ENCODE results near the gene GPC2. TPM values are rescaled to one million over a fixed set of nuclear protein-coding genes. Genes with fewer than 3 reads are reported as not detected.

GPC2 gene
- polyA plus RNA-seq, 1 donor (not counting 4 experiments of a cell fraction or from before 2014, with no cell fraction given): 0.55 TPM

DNA sequence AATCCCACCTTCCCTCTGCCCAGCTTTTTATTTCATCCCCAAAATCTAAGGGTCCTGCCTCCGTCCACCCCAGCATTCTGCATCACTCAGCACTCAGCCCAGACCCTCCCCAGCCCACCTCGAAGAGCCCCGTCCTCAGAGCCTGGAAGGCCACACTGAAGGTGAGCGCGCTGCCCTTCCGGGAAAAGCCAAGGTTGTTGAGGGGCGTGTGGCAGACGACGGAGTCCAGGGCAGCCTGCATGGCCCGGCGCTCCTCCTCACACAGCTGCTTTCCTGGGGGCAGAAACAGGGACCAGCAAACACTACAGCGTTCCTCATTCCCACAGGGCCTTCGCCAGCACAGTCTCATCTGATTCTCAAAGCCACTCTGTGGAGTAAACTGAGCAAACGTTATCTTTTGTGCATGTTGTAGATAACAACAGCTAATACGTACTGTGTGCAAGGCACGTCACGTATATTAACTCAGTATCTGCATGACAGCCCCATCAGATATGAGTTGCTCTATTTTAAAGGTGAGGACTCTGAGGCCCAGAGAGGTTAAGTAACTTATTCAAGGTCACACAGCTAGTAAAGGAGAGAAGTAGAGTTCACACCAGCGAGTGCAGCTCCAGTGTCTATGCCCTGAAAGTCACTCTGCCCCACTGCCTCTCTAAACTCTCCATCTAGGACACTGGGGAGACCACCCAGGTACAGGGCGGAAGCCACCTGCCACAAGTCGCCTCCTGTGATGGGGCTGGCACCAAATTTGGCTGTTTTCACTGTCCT, 21.4 kb downstream of the GPC2 start:
- FAIRE-seq (no peak), DNase-seq (ENCODE audit: low read depth, low spot score) (no peak)
- Histone ChIP-seq H4K20me1 (ENCODE audit: control insufficient read depth, extremely low read depth, insufficient read depth, low read length) (peaks cover 7% of the 10 kb centered on the region), H3K27ac (ENCODE audit: control insufficient read depth, insufficient read depth, low read length) (no peak overlapping the region), H3K79me2 (ENCODE audit: control insufficient read depth, insufficient read depth, low read length) (peaks cover 5% of the 10 kb centered on the region), H3K9me1 (ENCODE audit: control insufficient read depth, extremely low read depth, insufficient read depth, low read length) (no peaks in the 10 kb centered on the region), H2AFZ (ENCODE audit: control insufficient read depth, low read length) (no peak overlapping the region), H3K36me3 (ENCODE audit: control insufficient read depth in 2 of 2, extremely low read depth in 1 of 2, insufficient read depth in 2 of 2, low read length in 2 of 2) (peaks cover 16 to 28% of the 10 kb centered on the region in 2 experiments), H3K9ac (ENCODE audit: control insufficient read depth, extremely low read depth, insufficient read depth, low read length) (no peak overlapping the region), H3K9me3 (ENCODE audit: control insufficient read depth, low read depth, low read length) (no peaks in the 10 kb centered on the region), H3K4me3 (ENCODE audit: control insufficient read depth in 2 of 3, extremely low read depth in 1 of 3, insufficient read depth in 2 of 3, low read depth in 1 of 3, low read length in 3 of 3) (no peak overlapping the region), H3K27me3 (ENCODE audit: control insufficient read depth, extremely low read depth, insufficient read depth, low read length) (no peaks in the 10 kb centered on the region), H3K4me1 (ENCODE audit: control insufficient read depth, extremely low read depth, insufficient read depth, low read length) (peaks cover 19% of the 10 kb centered on the region), H3K4me2 (ENCODE audit: control insufficient read depth, extremely low read depth, insufficient read depth, low read depth, low read length) (no peak overlapping the region)
- dilution Hi-C loops (cut with MboI; ENCODE audit: extremely low pct_ligation_motif_present, low sequenced_read_pairs): no loop called here
- TF ChIP-seq, protein P1, sequence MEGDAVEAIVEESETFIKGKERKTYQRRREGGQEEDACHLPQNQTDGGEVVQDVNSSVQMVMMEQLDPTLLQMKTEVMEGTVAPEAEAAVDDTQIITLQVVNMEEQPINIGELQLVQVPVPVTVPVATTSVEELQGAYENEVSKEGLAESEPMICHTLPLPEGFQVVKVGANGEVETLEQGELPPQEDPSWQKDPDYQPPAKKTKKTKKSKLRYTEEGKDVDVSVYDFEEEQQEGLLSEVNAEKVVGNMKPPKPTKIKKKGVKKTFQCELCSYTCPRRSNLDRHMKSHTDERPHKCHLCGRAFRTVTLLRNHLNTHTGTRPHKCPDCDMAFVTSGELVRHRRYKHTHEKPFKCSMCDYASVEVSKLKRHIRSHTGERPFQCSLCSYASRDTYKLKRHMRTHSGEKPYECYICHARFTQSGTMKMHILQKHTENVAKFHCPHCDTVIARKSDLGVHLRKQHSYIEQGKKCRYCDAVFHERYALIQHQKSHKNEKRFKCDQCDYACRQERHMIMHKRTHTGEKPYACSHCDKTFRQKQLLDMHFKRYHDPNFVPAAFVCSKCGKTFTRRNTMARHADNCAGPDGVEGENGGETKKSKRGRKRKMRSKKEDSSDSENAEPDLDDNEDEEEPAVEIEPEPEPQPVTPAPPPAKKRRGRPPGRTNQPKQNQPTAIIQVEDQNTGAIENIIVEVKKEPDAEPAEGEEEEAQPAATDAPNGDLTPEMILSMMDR (optimal IDR thresholded peaks at IDR 0.05 in 1 of 3, IDR thresholded peaks at IDR 0.05 in 1 of 3, conservative IDR thresholded peaks at IDR 0.05 in 1 of 3; ENCODE audit: extremely low read depth in 1 of 3, insufficient read depth in 2 of 3, low read length in 3 of 3): no peak
- no peak for TF ChIP-seq EZH2 (IDR thresholded peaks at IDR 0.05; ENCODE audit: low read length)

DNA sequence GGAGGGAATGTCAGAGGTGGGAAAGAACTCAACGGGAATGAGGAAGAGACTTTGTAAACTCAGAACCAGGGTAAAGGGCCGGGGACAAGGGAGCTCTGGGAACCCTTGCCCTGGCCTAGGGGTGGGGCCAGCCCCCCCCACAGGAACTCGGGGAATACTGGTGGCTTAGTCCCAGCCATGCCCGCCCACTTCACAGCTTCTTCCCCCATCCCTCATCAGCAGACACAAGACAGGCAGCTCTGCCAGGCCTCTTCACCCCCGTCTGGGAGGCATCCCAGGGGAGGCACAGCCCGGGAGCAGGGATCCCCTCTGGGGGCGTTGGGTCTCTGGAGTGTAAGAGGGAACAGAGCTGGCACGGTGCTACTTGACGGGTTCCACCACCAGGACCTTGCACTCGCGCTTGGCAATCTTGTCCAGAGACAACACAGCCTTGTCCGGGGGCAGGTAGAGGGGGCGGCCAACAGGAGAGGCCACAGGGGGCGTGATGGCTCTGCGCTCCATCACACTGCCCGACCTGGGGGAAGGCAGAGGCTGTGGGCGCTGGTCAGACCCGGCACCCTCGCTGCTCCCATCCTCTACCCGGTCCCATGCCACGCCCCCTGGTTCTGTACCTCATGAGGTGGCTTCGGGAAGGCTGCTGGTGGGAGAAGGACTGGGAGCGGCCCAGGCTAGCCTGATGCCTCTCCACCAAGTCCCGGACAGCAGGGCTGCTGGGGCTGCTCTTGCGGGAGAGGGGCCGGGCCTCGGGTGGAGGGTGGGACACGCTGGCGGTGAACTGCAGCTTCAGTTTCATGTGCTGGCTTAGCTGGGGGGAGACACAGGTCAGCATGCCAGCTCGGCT, 22.3 kb downstream of the GPC2 start:
- dilution Hi-C loops (cut with MboI; ENCODE audit: extremely low pct_ligation_motif_present, low sequenced_read_pairs): no loop called here
- Histone ChIP-seq H3K9ac (ENCODE audit: control insufficient read depth, extremely low read depth, insufficient read depth, low read length) (no peak overlapping the region), H4K20me1 (ENCODE audit: control insufficient read depth, extremely low read depth, insufficient read depth, low read length) (peaks cover 7% of the 10 kb centered on the region)

More for the DNA sequence above, 22.3 kb downstream of the GPC2 start:
- no peak for FAIRE-seq
- peaks cover 26% of the 10 kb centered on the region for H3K4me1 ChIP-seq (ENCODE audit: control insufficient read depth, extremely low read depth, insufficient read depth, low read length)
- H3K27me3 ChIP-seq (ENCODE audit: control insufficient read depth, extremely low read depth, insufficient read depth, low read length): no peaks in the 10 kb centered on the region
- no peak overlapping the region for H3K4me2 ChIP-seq (ENCODE audit: control insufficient read depth, extremely low read depth, insufficient read depth, low read depth, low read length)
- H3K9me1 ChIP-seq (ENCODE audit: control insufficient read depth, extremely low read depth, insufficient read depth, low read length): no peaks in the 10 kb centered on the region
- no peaks in the 10 kb centered on the region for H3K9me3 ChIP-seq (ENCODE audit: control insufficient read depth, low read depth, low read length)
- H3K36me3 ChIP-seq (ENCODE audit: control insufficient read depth in 2 of 2, extremely low read depth in 1 of 2, insufficient read depth in 2 of 2, low read length in 2 of 2): peaks cover 16 to 28% of the 10 kb centered on the region in 2 experiments
- no peak overlapping the region for H2AFZ ChIP-seq (ENCODE audit: control insufficient read depth, low read length)
- H3K79me2 ChIP-seq (ENCODE audit: control insufficient read depth, insufficient read depth, low read length): peaks cover 11% of the 10 kb centered on the region
- no peak overlapping the region for H3K27ac ChIP-seq (ENCODE audit: control insufficient read depth, insufficient read depth, low read length)
- TF ChIP-seq, protein P1 (optimal IDR thresholded peaks at IDR 0.05 in 1 of 3, IDR thresholded peaks at IDR 0.05 in 1 of 3, conservative IDR thresholded peaks at IDR 0.05 in 1 of 3; ENCODE audit: extremely low read depth in 1 of 3, insufficient read depth in 2 of 3, low read length in 3 of 3): no peak
- no peak for TF ChIP-seq EZH2 (IDR thresholded peaks at IDR 0.05; ENCODE audit: low read length)
- H3K4me3 ChIP-seq (ENCODE audit: control insufficient read depth in 2 of 3, extremely low read depth in 1 of 3, insufficient read depth in 2 of 3, low read depth in 1 of 3, low read length in 3 of 3): no peak overlapping the region
- no peak for DNase-seq (ENCODE audit: low read depth, low spot score)
